ENCODE results near the gene SVEP1. TPM values are rescaled to one million over a fixed set of nuclear protein-coding genes. Genes with fewer than 3 reads are reported as not detected.
A peak's percentile ranks its signal among the peaks of the same experiment; 100 is the strongest.

The SVEP1 gene
- total and polyA plus RNA-seq, 2 experiments from 2014 or later, result 0.18 to 0.63 TPM

GRCh38 chr9:110455860-110456259, 123.7 kb downstream of the SVEP1 start:
- no peak for ATAC-seq

GRCh38 chr9:110452227-110452801, 127.2 kb downstream of the SVEP1 start:
- no peak overlapping the region for H2AFZ ChIP-seq
- H3K4me3 ChIP-seq, result no peak overlapping the region
- DNase-seq (ENCODE audit: low spot score) (peak; percentile 36), ATAC-seq (no peak)
- H3K4me1 Mint-ChIP-seq, result no peaks in the 10 kb centered on the region
- no peaks in the 10 kb centered on the region for H3K9me3 Mint-ChIP-seq
- H4K20me1 ChIP-seq (replicated peaks; ENCODE audit: insufficient read depth), result no peaks in the 10 kb centered on the region
- H3K27me3 Mint-ChIP-seq (ENCODE audit: insufficient read depth, low read depth, poor library complexity), result peaks cover 5% of the 10 kb centered on the region
- TF ChIP-seq ETS1 (IDR thresholded peaks at IDR 0.05) (no peak), CTCF (conservative IDR thresholded peaks at IDR 0.05; ENCODE audit: low read depth in 2 of 2) (peak in 1 of 2 experiments; percentile 73; a peak in 3 of 4 replicates)
- H3K4me2 ChIP-seq, result no peak overlapping the region
- no peak overlapping the region for H3K27ac Mint-ChIP-seq
- no peak overlapping the region for H3K27ac ChIP-seq (ENCODE audit: low read depth)
- H3K27me3 ChIP-seq (ENCODE audit: insufficient read depth), result no peaks in the 10 kb centered on the region
- no peaks in the 10 kb centered on the region for H3K36me3 Mint-ChIP-seq (ENCODE audit: low read depth)
- no peaks in the 10 kb centered on the region for H3F3A ChIP-seq (replicated peaks; ENCODE audit: low read depth)
- H3K36me3 ChIP-seq (ENCODE audit: insufficient read depth), result no peaks in the 10 kb centered on the region
- no peak overlapping the region for H3K4me3 Mint-ChIP-seq
- no peaks in the 10 kb centered on the region for H3K79me2 ChIP-seq (replicated peaks; ENCODE audit: insufficient read depth)
- no peaks in the 10 kb centered on the region for H3K4me1 ChIP-seq (ENCODE audit: insufficient read depth)
- no peaks in the 10 kb centered on the region for H3K9me2 ChIP-seq (ENCODE audit: insufficient read depth)

More at GRCh38 chr9:110455860-110456259, 123.7 kb downstream of the SVEP1 start:
- Mint-ChIP-seq H3K4me1 (no peaks in the 10 kb centered on the region), H3K27ac (no peak overlapping the region), H3K9me3 (no peaks in the 10 kb centered on the region), H3K27me3 (ENCODE audit: insufficient read depth, low read depth, poor library complexity) (no peaks in the 10 kb centered on the region), H3K4me3 (no peak overlapping the region), H3K36me3 (ENCODE audit: low read depth) (no peaks in the 10 kb centered on the region)
- Histone ChIP-seq H4K20me1 (replicated peaks; ENCODE audit: insufficient read depth) (no peaks in the 10 kb centered on the region), H3K4me3 (no peak overlapping the region), H2AFZ (no peak overlapping the region), H3K9me2 (ENCODE audit: insufficient read depth) (no peaks in the 10 kb centered on the region), H3K4me1 (ENCODE audit: insufficient read depth) (no peaks in the 10 kb centered on the region), H3K27me3 (ENCODE audit: insufficient read depth) (no peaks in the 10 kb centered on the region), H3K36me3 (ENCODE audit: insufficient read depth) (no peaks in the 10 kb centered on the region), H3K79me2 (replicated peaks; ENCODE audit: insufficient read depth) (no peaks in the 10 kb centered on the region), H3K27ac (ENCODE audit: low read depth) (no peak overlapping the region), H3F3A (replicated peaks; ENCODE audit: low read depth) (no peaks in the 10 kb centered on the region), H3K4me2 (no peak overlapping the region)
- TF ChIP-seq ETS1 (IDR thresholded peaks at IDR 0.05) (no peak), CREB1 (CRISPR knock-in tag; IDR thresholded peaks at IDR 0.05; ENCODE audit: low read depth) (no peak), EZH2phosphoT487 (IDR thresholded peaks at IDR 0.05; ENCODE audit: unreplicated experiment) (no peak), REST (IDR thresholded peaks at IDR 0.05; ENCODE audit: unreplicated experiment) (no peak), POLR2AphosphoS5 (IDR thresholded peaks at IDR 0.05; ENCODE audit: low read depth) (no peak)
- no peak for DNase-seq (ENCODE audit: low spot score)
